OCI-LY7 (cell line): Measurements from ENCODE around the gene FAM217A. TPM values are rescaled to one million over a fixed set of nuclear protein-coding genes. Genes with fewer than 3 reads are reported as not detected.

ENCODE experiments used
- BruUV-seq: library from RNA; stranded (reverse); fragments of 400-500 nt; replicated peaks from 2 replicates; lab custom pipeline; 2021; lab: Mats Ljungman, UMichigan
- CTCF ChIA-PET: fragments of 300-600 bp; sonication (Branson Sonifier 250); formaldehyde crosslinking; loops from one replicate; lab custom pipeline; 2022; ENCODE audit warnings: antibody characterized with exemption; ENCODE audit not compliant: unreplicated experiment; lab: Charles Lee
- POLR2A ChIA-PET: fragments of 300-600 bp; sonication (Branson Sonifier 250); formaldehyde crosslinking; loops from one replicate; lab custom pipeline; 2022; ENCODE audit warnings: antibody characterized with exemption; lab: Charles Lee
- DNase-seq: peaks from one replicate; pipeline ENCODE4 v3.0.0-alpha.2; 2015; ENCODE audit warnings: low spot score
- H2AFZ ChIP-seq: fragments of 200-600 bp; sonication (generic), shearing (Covaris generic); 2 replicates; pipeline ENCODE4 v1.6.1; 2014; ENCODE audit warnings: mild to moderate bottlenecking, antibody characterized with exemption, low read length, moderate library complexity
- H3K27ac ChIP-seq: fragments of 200-600 bp; sonication (generic); 2 replicates; pipeline ENCODE4 v1.5.1; 2014; ENCODE audit warnings: mixed run types, low read depth, mild to moderate bottlenecking, moderate library complexity, low read length, inconsistent platforms; ENCODE audit not compliant: poor library complexity, severe bottlenecking
- H3K36me3 ChIP-seq: fragments of 200-600 bp; sonication (generic); 2 replicates; pipeline ENCODE4 v1.6.1; 2014; ENCODE audit warnings: mild to moderate bottlenecking, antibody characterized with exemption, low read length, moderate library complexity, mixed read lengths; ENCODE audit not compliant: insufficient read depth
- H3K4me1 ChIP-seq: fragments of 200-600 bp; sonication (generic); 2 replicates; pipeline ENCODE4 v1.5.1; 2014; ENCODE audit warnings: mild to moderate bottlenecking, low read length; ENCODE audit not compliant: insufficient read depth, poor library complexity, severe bottlenecking
- H3K4me2 ChIP-seq: fragments of 200-600 bp; sonication (generic); 2 replicates; pipeline ENCODE4 v1.6.1; 2014; ENCODE audit warnings: mild to moderate bottlenecking, low read length
- H3K4me3 ChIP-seq: fragments of 200-600 bp; sonication (generic); 2 replicates; pipeline ENCODE4 v1.5.1; 2014; ENCODE audit warnings: mild to moderate bottlenecking, low read depth, low read length; ENCODE audit not compliant: poor library complexity, severe bottlenecking
- H3K79me2 ChIP-seq: fragments of 200-600 bp; sonication (generic); 2 replicates; pipeline ENCODE4 v1.6.1; 2016; ENCODE audit warnings: low read depth, mild to moderate bottlenecking, low read length, moderate library complexity, mixed read lengths; ENCODE audit not compliant: insufficient read depth
- H3K9me2 ChIP-seq: fragments of 200-600 bp; sonication (generic); 2 replicates; pipeline ENCODE4 v1.6.1; 2016; ENCODE audit warnings: mild to moderate bottlenecking, low read length, mixed read lengths; ENCODE audit not compliant: insufficient read depth
- H3K9me3 ChIP-seq: fragments of 200-600 bp; sonication (generic); 2 replicates; pipeline ENCODE4 v1.6.1; 2014; ENCODE audit warnings: mild to moderate bottlenecking, mixed run types, low read length, mixed read lengths
- H4K20me1 ChIP-seq: fragments of 200-600 bp; sonication (generic); 2 replicates; pipeline ENCODE4 v1.6.1; 2014; ENCODE audit warnings: mild to moderate bottlenecking, antibody characterized with exemption, low read length, moderate library complexity, mixed read lengths; ENCODE audit not compliant: insufficient read depth
- CTCF ChIP-seq: fragments of 200-600 bp; sonication (generic); conservative IDR thresholded peaks from 2 replicates; pipeline ENCODE4 v1.5.1; 2014; ENCODE audit warnings: mild to moderate bottlenecking, antibody characterized with exemption, low read length, moderate library complexity, mixed read lengths
- EZH2phosphoT487 ChIP-seq: fragments of 200-600 bp; sonication (generic); IDR thresholded peaks from 2 replicates; pipeline ENCODE4 v1.6.1; 2018; ENCODE audit warnings: low read depth, borderline replicate concordance, mild to moderate bottlenecking, mixed run types, antibody characterized with exemption, low read length, moderate library complexity, mixed read lengths
- intact Hi-C: fragments of 100-400 bp; cut with micrococcal nuclease; formaldehyde crosslinking; loops from one replicate; pipeline ENCODE4 v1.10.0; 2022; ENCODE audit not compliant: unreplicated experiment
- total RNA-seq, 2 experiments: library from RNA; depleted of rRNA in 1 of 2; stranded (reverse); fragments of >200 nt in 1 of 2; shearing (Covaris generic) in 1 of 2; gene quantifications; 2 replicates each; pipeline ENCODE4 v1.2.3, GENCODE V29; 2014 to 2022

Gene FAM217A
- total RNA-seq, 2 experiments from 2014 or later, result not detected

- peaks cover 90% of the 10 kb centered on the region for H3K36me3 ChIP-seq
- peaks cover 20% of the 10 kb centered on the region for H3K4me1 ChIP-seq
- H2AFZ ChIP-seq, result no peak overlapping the region
- no peak overlapping the region for H3K27ac ChIP-seq
- CTCF ChIA-PET, result interaction anchor here (1.1 kb wide), 1 partner anchor 10 kb away, joined by 4 read pairs; a partner anchor contains a TSS
- no peak for DNase-seq
- peaks cover 99% of the 10 kb centered on the region for H3K79me2 ChIP-seq
- intact Hi-C loops, result no loop called here
- H3K4me2 ChIP-seq, result no peak overlapping the region
- H3K9me2 ChIP-seq, result no peaks in the 10 kb centered on the region
- no peak overlapping the region for H3K4me3 ChIP-seq
- POLR2A ChIA-PET, result interaction anchor here (0.6 to 1.5 kb wide), 3 partner anchors 9 to 21 kb away, joined by 3 to 7 read pairs (median 4); no protein-coding TSS in a partner anchor
- BruUV-seq, result no TSS peak
- TF ChIP-seq CTCF, result no peak
- no peak for TF ChIP-seq EZH2phosphoT487
- no peaks in the 10 kb centered on the region for H3K9me3 ChIP-seq
- peaks cover 56% of the 10 kb centered on the region for H4K20me1 ChIP-seq
Measured at GRCh38 chr6:4031442-4031841, 47.5 kb downstream of the FAM217A start.

GRCh38 chr6:4030669-4031068, 48.3 kb downstream of the FAM217A start:
- BruUV-seq, result no TSS peak
- H3K9me2 ChIP-seq, result no peaks in the 10 kb centered on the region
- peaks cover 99% of the 10 kb centered on the region for H3K79me2 ChIP-seq
- no peak overlapping the region for H3K4me3 ChIP-seq
- no peaks in the 10 kb centered on the region for H3K9me3 ChIP-seq
- DNase-seq, result peak; percentile 31
- intact Hi-C loops, result no loop called here
- ChIA-PET POLR2A (interaction anchor here (0.5 to 1.5 kb wide), 4 partner anchors 9 to 601 kb away, joined by 3 to 7 read pairs (median 4); a partner anchor contains a TSS), CTCF (interaction anchor here (1.1 kb wide), 1 partner anchor 9 kb away, joined by 4 read pairs; a partner anchor contains a TSS)
- no peak overlapping the region for H3K4me2 ChIP-seq
- H2AFZ ChIP-seq, result no peak overlapping the region
- H3K36me3 ChIP-seq, result peaks cover 86% of the 10 kb centered on the region
- H3K4me1 ChIP-seq, result peaks cover 20% of the 10 kb centered on the region
- TF ChIP-seq EZH2phosphoT487, result no peak
- H3K27ac ChIP-seq, result no peak overlapping the region
- peaks cover 54% of the 10 kb centered on the region for H4K20me1 ChIP-seq

- CTCF ChIA-PET, result interaction anchor here (0.7 kb wide), 1 partner anchor 11 kb away, joined by 3 read pairs; no protein-coding TSS in a partner anchor
- POLR2A ChIA-PET, result interaction anchor here (1.1 kb wide), 1 partner anchor 8 kb away, joined by 5 read pairs; a partner anchor contains a TSS
- no peak overlapping the region for H2AFZ ChIP-seq
- no peak for TF ChIP-seq EZH2phosphoT487
- no peak for TF ChIP-seq CTCF
- H4K20me1 ChIP-seq, result peaks cover 63% of the 10 kb centered on the region
- H3K27ac ChIP-seq, result no peak overlapping the region
- intact Hi-C loops, result loop anchor here (10.0 kb wide), 3 partner anchors 675 to 855 kb away; partner anchors contain the start of gene CDYL
- BruUV-seq, result no TSS peak
- H3K9me2 ChIP-seq, result no peaks in the 10 kb centered on the region
- H3K4me1 ChIP-seq, result peaks cover 24% of the 10 kb centered on the region
- no peak overlapping the region for H3K4me3 ChIP-seq
- no peak for DNase-seq
- H3K4me2 ChIP-seq, result no peak overlapping the region
- H3K36me3 ChIP-seq, result peaks cover 91% of the 10 kb centered on the region
- H3K79me2 ChIP-seq, result peaks cover 99% of the 10 kb centered on the region
- H3K9me3 ChIP-seq, result no peaks in the 10 kb centered on the region
Measured at GRCh38 chr6:4029687-4030086, 49.2 kb downstream of the FAM217A start.
